Measurements from ENCODE around the gene DHRS3.
A peak's percentile ranks its signal among the peaks of the same experiment; 100 is the strongest.

The DHRS3 gene

DNA sequence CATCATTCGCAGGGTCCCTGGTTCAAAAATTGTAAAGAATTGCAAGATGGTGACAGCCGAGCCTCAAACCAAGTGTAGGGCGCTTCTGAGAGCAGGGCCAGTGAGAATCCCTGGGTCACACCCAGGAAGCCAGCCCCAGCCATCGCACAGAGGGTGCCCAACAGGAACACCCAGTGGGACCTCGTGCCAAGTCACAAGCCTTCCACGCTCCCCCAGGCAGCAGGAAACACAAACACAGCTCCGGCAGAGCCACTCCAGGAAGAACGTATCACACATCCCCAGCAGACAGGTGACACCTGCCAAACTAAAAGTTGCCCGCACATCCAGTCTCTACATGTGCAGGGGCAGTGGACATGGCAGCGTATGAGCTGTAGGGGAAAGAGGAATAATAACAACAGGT is 20.2 kb downstream of the DHRS3 start:
- Histone ChIP-seq H3K9ac (ENCODE audit: low read length) (no peak overlapping the region), H3K36me3 (ENCODE audit: control insufficient read depth in 1 of 2, insufficient read depth in 2 of 2, low read depth in 1 of 2, low read length in 2 of 2) (no peaks in the 10 kb centered on the region)

DNA sequence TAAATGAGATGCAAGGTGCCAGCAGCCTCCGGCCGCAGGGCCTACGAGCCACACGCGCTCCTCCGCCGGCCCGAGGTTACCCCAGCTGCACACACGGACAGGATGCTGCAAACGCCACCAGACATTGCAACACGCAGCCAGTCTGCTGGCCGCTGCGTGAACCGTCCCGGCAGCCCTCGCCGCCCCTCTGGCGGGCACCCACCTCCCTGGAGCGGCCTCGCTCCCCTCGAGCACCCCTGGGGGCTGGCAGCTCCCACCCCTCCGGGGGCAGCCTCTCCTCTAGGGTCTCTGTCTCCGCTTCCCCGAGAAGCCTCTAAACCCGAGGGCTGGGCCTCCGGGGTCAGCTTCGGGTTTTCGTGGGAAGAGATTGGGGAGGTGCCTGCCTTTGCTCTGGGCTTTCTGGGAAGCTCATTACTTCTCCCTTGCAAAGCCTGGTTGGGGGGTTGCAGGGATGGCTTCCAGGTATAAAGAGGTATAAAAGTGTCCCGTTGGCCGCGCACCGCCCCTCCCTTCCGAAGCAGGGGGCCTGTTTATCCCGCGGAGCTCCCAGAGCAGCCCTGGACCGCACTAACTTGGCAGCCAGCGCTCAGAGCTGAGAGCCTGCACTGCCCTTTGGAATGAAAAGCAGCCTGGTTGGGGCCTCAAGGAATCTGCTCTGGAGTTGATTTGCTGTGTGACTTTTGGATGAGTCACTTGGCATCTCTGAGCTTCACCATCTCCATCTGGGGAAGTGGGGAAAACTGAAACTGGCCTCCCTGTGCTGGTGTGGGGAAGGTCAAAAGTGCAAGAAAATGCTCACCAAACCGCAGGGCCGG is 21.8 kb downstream of the DHRS3 start:
- no peaks in the 10 kb centered on the region for H3K79me1 ChIP-seq (replicated peaks; ENCODE audit: low read length, poor library complexity, severe bottlenecking)

More for the DNA sequence above, 20.2 kb downstream of the DHRS3 start:
- no peak overlapping the region for H2BK15ac ChIP-seq (ENCODE audit: low read depth, poor library complexity, severe bottlenecking)
- no peak overlapping the region for H2AFZ ChIP-seq (ENCODE audit: low read depth, low read length)
- no peak for DNase-seq
- no peak overlapping the region for H3K23ac ChIP-seq (ENCODE audit: low read length in 2 of 2)
- no peak overlapping the region for H3K27ac ChIP-seq (ENCODE audit: low read length, poor library complexity, severe bottlenecking)
- H3K9me3 ChIP-seq (ENCODE audit: control insufficient read depth, low read length): no peaks in the 10 kb centered on the region
- no peak overlapping the region for H3K4me3 ChIP-seq (ENCODE audit: insufficient read depth in 1 of 2, low read depth in 1 of 2, low read length in 2 of 2)
- peaks cover 23% of the 10 kb centered on the region for H3K4me1 ChIP-seq (ENCODE audit: control insufficient read depth, insufficient read depth, low read depth, low read length)
- WGBS: 86% methylated on average over 10 of the region's 10 CpGs
- peaks cover 0 to 16% of the 10 kb centered on the region in 2 experiments for H3K27me3 ChIP-seq (ENCODE audit: control insufficient read depth in 1 of 2, insufficient read depth in 1 of 2, low read length in 2 of 2)
- no peak overlapping the region for H3K14ac ChIP-seq (ENCODE audit: low read length in 2 of 2)
- no peak overlapping the region for H2BK5ac ChIP-seq (ENCODE audit: low read depth, low read length, poor library complexity, severe bottlenecking)
- H4K91ac ChIP-seq (ENCODE audit: low read length): no peak overlapping the region
- H2BK12ac ChIP-seq (ENCODE audit: low read length in 2 of 2): no peak overlapping the region
- H3K18ac ChIP-seq (ENCODE audit: low read depth in 1 of 2, low read length in 2 of 2): no peak overlapping the region
- no peak overlapping the region for H2BK120ac ChIP-seq (ENCODE audit: low read depth, low read length)
- H3K4ac ChIP-seq (ENCODE audit: low read depth in 1 of 2, low read length in 2 of 2): no peak overlapping the region
- no peaks in the 10 kb centered on the region for H3K79me1 ChIP-seq (replicated peaks; ENCODE audit: low read length, poor library complexity, severe bottlenecking)
- H4K8ac ChIP-seq (ENCODE audit: low read length): no peak overlapping the region
- H3K4me2 ChIP-seq (ENCODE audit: low read length, poor library complexity, severe bottlenecking): no peak overlapping the region
- no peak overlapping the region for H2AK5ac ChIP-seq (ENCODE audit: low read length, severe bottlenecking)

GRCh38 chr1:12595757-12596006 is 22.3 kb downstream of the DHRS3 start:
- Histone ChIP-seq H3K36me3 (ENCODE audit: control insufficient read depth in 1 of 2, insufficient read depth in 2 of 2, low read depth in 1 of 2, low read length in 2 of 2) (no peaks in the 10 kb centered on the region), H3K9me3 (ENCODE audit: control insufficient read depth, low read length) (no peaks in the 10 kb centered on the region), H3K18ac (ENCODE audit: low read depth in 1 of 2, low read length in 2 of 2) (no peak overlapping the region), H2BK5ac (ENCODE audit: low read depth, low read length, poor library complexity, severe bottlenecking) (no peak overlapping the region), H2BK15ac (ENCODE audit: low read depth, poor library complexity, severe bottlenecking) (no peak overlapping the region), H3K4me1 (ENCODE audit: control insufficient read depth, insufficient read depth, low read depth, low read length) (peaks cover 19% of the 10 kb centered on the region), H4K8ac (ENCODE audit: low read length) (peak overlapping the region; percentile 8), H4K91ac (ENCODE audit: low read length) (no peak overlapping the region), H3K23ac (ENCODE audit: low read length in 2 of 2) (no peak overlapping the region), H3K4ac (ENCODE audit: low read depth in 1 of 2, low read length in 2 of 2) (no peak overlapping the region), H3K27me3 (ENCODE audit: control insufficient read depth in 1 of 2, insufficient read depth in 1 of 2, low read length in 2 of 2) (peaks cover 0 to 21% of the 10 kb centered on the region in 2 experiments), H2AFZ (ENCODE audit: low read depth, low read length) (no peak overlapping the region), H3K27ac (ENCODE audit: low read length, poor library complexity, severe bottlenecking) (no peak overlapping the region), H3K79me1 (replicated peaks; ENCODE audit: low read length, poor library complexity, severe bottlenecking) (no peaks in the 10 kb centered on the region), H3K4me3 (ENCODE audit: insufficient read depth in 1 of 2, low read depth in 1 of 2, low read length in 2 of 2) (peak overlapping the region; percentile 38 to 45), H3K14ac (ENCODE audit: low read length in 2 of 2) (no peak overlapping the region), H3K4me2 (ENCODE audit: low read length, poor library complexity, severe bottlenecking) (peak overlapping the region; percentile 85), H2BK12ac (ENCODE audit: low read length in 2 of 2) (no peak overlapping the region), H2BK120ac (ENCODE audit: low read depth, low read length) (no peak overlapping the region), H3K9ac (ENCODE audit: low read length) (peak overlapping the region; percentile 66), H2AK5ac (ENCODE audit: low read length, severe bottlenecking) (no peak overlapping the region)
- no peak for DNase-seq
- 0% methylated on average over 14 of the region's 18 CpGs for WGBS

More for the DNA sequence above, 21.8 kb downstream of the DHRS3 start:
- no peak overlapping the region for H4K8ac ChIP-seq (ENCODE audit: low read length)
- DNase-seq: peak; percentile 95
- peak overlapping the region; percentile 85 for H3K4me2 ChIP-seq (ENCODE audit: low read length, poor library complexity, severe bottlenecking)
- H3K9me3 ChIP-seq (ENCODE audit: control insufficient read depth, low read length): no peaks in the 10 kb centered on the region
- peaks cover 0 to 19% of the 10 kb centered on the region in 2 experiments for H3K27me3 ChIP-seq (ENCODE audit: control insufficient read depth in 1 of 2, insufficient read depth in 1 of 2, low read length in 2 of 2)
- H3K4me1 ChIP-seq (ENCODE audit: control insufficient read depth, insufficient read depth, low read depth, low read length): peaks cover 19% of the 10 kb centered on the region
- peak overlapping the region; percentile 83 for H3K9ac ChIP-seq (ENCODE audit: low read length)
- peak overlapping the region; percentile 32 for H2AFZ ChIP-seq (ENCODE audit: low read depth, low read length)
- H2AK5ac ChIP-seq (ENCODE audit: low read length, severe bottlenecking): no peak overlapping the region
- no peaks in the 10 kb centered on the region for H3K36me3 ChIP-seq (ENCODE audit: control insufficient read depth in 1 of 2, insufficient read depth in 2 of 2, low read depth in 1 of 2, low read length in 2 of 2)
- H3K14ac ChIP-seq (ENCODE audit: low read length in 2 of 2): no peak overlapping the region
- no peak overlapping the region for H2BK5ac ChIP-seq (ENCODE audit: low read depth, low read length, poor library complexity, severe bottlenecking)
- no peak overlapping the region for H3K4ac ChIP-seq (ENCODE audit: low read depth in 1 of 2, low read length in 2 of 2)
- peak overlapping the region; percentile 33 for H3K27ac ChIP-seq (ENCODE audit: low read length, poor library complexity, severe bottlenecking)
- H3K18ac ChIP-seq (ENCODE audit: low read depth in 1 of 2, low read length in 2 of 2): no peak overlapping the region
- no peak overlapping the region for H2BK120ac ChIP-seq (ENCODE audit: low read depth, low read length)
- H4K91ac ChIP-seq (ENCODE audit: low read length): no peak overlapping the region
- no peak overlapping the region for H2BK12ac ChIP-seq (ENCODE audit: low read length in 2 of 2)
- H3K4me3 ChIP-seq (ENCODE audit: insufficient read depth in 1 of 2, low read depth in 1 of 2, low read length in 2 of 2): peak overlapping the region; percentile 10 to 69
- H3K23ac ChIP-seq (ENCODE audit: low read length in 2 of 2): no peak overlapping the region
- no peak overlapping the region for H2BK15ac ChIP-seq (ENCODE audit: low read depth, poor library complexity, severe bottlenecking)
- WGBS: 2% methylated on average over 39 of the region's 39 CpGs

GRCh38 chr1:12594966-12595756 is 22.8 kb downstream of the DHRS3 start:
- Histone ChIP-seq H2BK5ac (ENCODE audit: low read depth, low read length, poor library complexity, severe bottlenecking) (no peak overlapping the region), H4K91ac (ENCODE audit: low read length) (no peak overlapping the region), H3K4me1 (ENCODE audit: control insufficient read depth, insufficient read depth, low read depth, low read length) (peaks cover 19% of the 10 kb centered on the region), H3K14ac (ENCODE audit: low read length in 2 of 2) (no peak overlapping the region), H3K27ac (ENCODE audit: low read length, poor library complexity, severe bottlenecking) (no peak overlapping the region), H3K27me3 (ENCODE audit: control insufficient read depth in 1 of 2, insufficient read depth in 1 of 2, low read length in 2 of 2) (peaks cover 0 to 21% of the 10 kb centered on the region in 2 experiments), H3K9me3 (ENCODE audit: control insufficient read depth, low read length) (no peaks in the 10 kb centered on the region), H3K4ac (ENCODE audit: low read depth in 1 of 2, low read length in 2 of 2) (no peak overlapping the region), H2BK120ac (ENCODE audit: low read depth, low read length) (no peak overlapping the region), H3K9ac (ENCODE audit: low read length) (peak overlapping the region; percentile 66), H2BK12ac (ENCODE audit: low read length in 2 of 2) (no peak overlapping the region), H2AK5ac (ENCODE audit: low read length, severe bottlenecking) (no peak overlapping the region), H2AFZ (ENCODE audit: low read depth, low read length) (no peak overlapping the region), H3K79me1 (replicated peaks; ENCODE audit: low read length, poor library complexity, severe bottlenecking) (no peaks in the 10 kb centered on the region), H4K8ac (ENCODE audit: low read length) (peak overlapping the region; percentile 8), H3K36me3 (ENCODE audit: control insufficient read depth in 1 of 2, insufficient read depth in 2 of 2, low read depth in 1 of 2, low read length in 2 of 2) (no peaks in the 10 kb centered on the region), H3K4me3 (ENCODE audit: insufficient read depth in 1 of 2, low read depth in 1 of 2, low read length in 2 of 2) (peak overlapping the region; percentile 40 to 45), H3K18ac (ENCODE audit: low read depth in 1 of 2, low read length in 2 of 2) (peak overlapping the region in 1 of 2 experiments; percentile 25), H3K4me2 (ENCODE audit: low read length, poor library complexity, severe bottlenecking) (peak overlapping the region; percentile 85), H3K23ac (ENCODE audit: low read length in 2 of 2) (no peak overlapping the region), H2BK15ac (ENCODE audit: low read depth, poor library complexity, severe bottlenecking) (no peak overlapping the region)
- peak; percentile 52 for DNase-seq
- 5% methylated on average over 47 of the region's 47 CpGs for WGBS
